Stimulated activated CD8-positive, alpha-beta memory T cell treated with anti-CD3 and anti-CD28 coated beads, Interleukin-15, amount 100 ng/mL, for 24 hours (primary cell): ENCODE measurements around the gene RFTN2.
"Not testable (repeated sequence)": the region's sequence is repeated elsewhere in the genome, so short reads cannot be mapped to it uniquely, and the experiment has no call there.

ENCODE experiments used
- DNase-seq: peaks from one replicate; pipeline ENCODE4 v3.0.0-alpha.2; 2020; ENCODE audit warnings: low read depth

Gene RFTN2

DNA sequence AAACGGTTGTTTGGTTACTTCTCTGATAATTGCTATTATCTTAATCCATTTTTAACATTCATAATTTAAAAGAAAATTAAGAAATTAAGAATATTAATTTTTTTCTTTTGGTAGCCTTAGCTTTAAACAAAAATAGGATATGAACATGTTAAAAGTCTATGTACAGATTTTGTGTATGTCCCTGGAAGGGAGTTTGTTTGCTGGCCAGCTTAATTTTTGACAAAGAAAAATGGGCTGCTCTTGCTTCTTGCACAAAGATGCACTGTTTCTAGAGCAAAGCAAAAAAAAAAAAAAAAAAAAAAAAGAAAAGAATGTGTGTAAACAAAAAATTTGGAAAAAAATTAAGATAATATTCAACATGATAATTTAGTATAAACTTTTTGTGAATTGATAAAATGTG, 1.3 kb downstream of the RFTN2 start:
- DNase-seq, result no peak

GRCh38 chr2:197673606-197674005, 1.8 kb downstream of the RFTN2 start:
- no peak for DNase-seq

- no peak for DNase-seq
Measured at GRCh38 chr2:197673106-197673505, 2.3 kb downstream of the RFTN2 start.

DNA sequence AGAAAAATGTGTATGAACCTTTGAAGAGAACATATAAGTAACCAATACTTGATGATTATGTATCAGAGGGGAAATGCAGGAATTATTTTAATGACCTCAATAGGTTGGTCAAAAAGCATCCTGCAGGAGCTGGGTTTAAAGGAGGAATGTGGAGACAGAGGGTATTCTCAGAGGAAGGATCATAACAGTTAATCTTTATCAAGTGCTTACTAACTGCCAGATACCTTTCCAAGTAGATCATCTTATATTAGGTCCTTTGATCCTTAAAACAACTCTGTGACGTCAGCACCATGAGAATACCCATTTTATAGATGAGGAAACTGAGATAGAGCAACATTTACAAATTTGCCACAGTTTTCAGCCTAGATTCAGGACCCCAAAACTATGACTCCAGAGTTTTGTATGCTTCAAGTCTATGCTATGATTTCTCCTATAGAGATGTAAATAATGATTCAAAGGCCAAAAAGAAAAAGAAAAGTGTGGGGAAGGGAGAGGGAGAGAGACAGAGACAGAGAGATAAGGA, 3.0 kb downstream of the RFTN2 start:
- no peak for DNase-seq

- no peak for DNase-seq
Measured at GRCh38 chr2:197669077-197669476, 6.3 kb downstream of the RFTN2 start.

DNA sequence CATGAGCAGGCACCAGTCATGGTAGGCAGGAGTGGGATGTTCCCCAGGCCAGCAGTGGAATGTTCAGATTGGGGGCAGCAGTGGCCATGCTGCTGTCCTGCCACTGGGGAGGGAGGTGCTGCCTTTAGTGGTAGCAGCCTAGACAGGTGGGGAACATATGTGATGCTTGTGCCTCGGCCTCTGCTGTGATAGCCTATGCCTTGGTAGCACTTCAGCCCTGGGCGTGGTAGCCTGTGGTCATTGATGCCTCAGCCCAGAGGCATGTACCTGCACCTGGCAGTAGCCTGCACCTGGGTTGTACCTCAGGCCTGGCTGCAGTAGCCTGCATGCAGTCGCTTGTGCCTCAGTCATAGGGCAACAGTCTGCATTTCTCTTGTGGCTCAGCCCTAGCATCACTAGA, 7.1 kb downstream of the RFTN2 start:
- no peak for DNase-seq

DNA sequence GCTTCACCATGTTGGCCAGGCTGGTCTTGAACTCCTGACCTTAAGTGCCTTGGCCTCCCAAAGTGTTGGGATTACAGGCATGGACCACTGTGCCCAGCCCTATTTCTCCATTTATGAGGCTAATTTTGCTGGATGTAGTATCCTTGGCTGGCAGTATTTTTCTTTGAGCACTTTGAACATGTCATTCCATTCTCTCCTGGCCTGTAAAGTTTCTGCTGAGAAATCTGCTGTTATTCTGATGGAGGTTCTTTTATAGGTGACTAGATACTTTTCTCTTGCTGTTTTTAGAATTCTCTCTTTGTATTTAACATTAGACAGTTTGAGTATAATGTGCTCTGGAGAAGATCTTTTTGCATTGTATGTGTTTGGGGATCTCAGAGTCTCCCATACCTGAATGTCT, 9.1 kb downstream of the RFTN2 start:
- DNase-seq, result no peak

- no peak for DNase-seq
Measured at GRCh38 chr2:197661626-197662025, 13.8 kb downstream of the RFTN2 start.

GRCh38 chr2:197657562-197657961, 17.8 kb downstream of the RFTN2 start:
- no peak for DNase-seq

GRCh38 chr2:197647961-197648690, 27.3 kb downstream of the RFTN2 start:
- no peak for DNase-seq

DNA sequence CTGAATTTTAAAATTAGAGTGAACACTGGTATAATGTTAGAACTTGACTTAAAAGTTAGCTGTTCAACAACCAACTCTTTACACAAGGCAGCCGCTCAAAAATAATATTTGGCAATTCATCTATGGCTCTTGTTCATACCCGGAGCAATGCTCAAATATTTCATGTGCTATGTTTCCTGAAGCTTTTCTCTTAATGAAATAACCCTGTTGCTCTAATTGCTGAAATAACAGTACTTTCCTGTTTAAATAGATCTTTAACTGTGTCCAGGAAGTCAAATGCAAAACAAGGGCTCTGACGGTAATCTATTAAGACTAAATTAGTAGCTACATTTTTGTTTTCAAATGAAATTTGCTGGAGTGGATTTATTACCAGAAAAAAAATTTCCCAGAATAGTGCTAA, 33.7 kb downstream of the RFTN2 start:
- no peak for DNase-seq

GRCh38 chr2:197640571-197641122, 34.7 kb downstream of the RFTN2 start:
- DNase-seq, result not testable (repeated sequence)

DNA sequence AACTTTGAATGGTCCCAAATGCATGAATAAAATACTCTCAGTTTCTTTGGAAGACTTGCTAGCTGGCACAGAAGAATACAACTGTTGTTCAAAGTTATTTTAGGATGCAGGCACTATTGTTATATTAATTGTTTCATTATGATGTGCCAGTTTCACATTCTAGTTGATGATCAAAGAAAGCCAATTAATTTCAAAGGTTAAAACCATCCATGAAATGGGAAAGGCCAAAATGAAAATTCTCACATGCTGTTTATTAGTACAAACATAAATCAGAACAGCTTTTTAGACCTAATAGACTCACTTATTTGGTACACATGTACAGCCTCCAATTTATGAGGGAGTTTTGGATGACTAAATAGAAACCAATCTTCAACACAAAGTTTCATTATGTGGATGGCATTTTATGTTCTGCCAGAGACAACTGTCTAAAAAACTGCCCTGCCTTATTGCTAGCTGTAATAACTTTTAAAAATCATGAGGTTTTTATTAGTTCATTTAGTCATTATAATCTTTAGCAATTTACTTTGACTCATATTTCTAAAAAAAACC, 42.2 kb downstream of the RFTN2 start:
- no peak for DNase-seq

- DNase-seq, result no peak
Measured at GRCh38 chr2:197628043-197628500, 47.3 kb downstream of the RFTN2 start.

DNA sequence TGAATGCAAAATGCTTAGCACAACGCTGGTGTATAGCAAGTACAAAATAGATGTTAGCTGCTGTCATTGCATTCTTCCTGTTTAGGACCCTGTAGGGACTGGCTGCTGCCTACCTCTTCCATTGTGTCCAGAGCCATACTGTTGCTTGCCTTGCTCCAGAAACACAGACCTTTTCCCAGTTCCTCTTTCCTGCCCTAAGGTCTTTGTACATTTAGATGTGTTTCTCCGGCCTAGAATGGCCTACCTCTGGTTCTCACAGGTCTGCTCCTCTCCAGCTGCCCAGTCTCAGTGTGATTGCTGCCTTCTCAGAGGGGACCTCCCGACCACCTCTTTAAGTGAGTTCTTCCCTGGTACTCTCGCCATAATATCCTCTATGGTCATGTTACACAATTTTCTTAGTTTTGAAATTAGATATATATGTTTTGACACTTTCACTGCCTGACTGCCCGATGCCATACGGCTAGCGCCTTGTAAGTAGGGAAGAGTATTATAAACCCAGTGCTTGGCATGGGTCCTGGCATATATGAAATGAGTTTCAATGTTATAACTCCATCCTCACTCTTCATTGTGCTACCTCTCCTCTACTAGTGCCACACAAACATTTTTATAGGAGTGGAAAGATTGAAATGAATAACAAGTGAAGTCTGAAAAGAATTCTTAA, 48.3 kb downstream of the RFTN2 start:
- no peak for DNase-seq

GRCh38 chr2:197620133-197620532, 55.3 kb downstream of the RFTN2 start:
- DNase-seq, result no peak

- no peak for DNase-seq
Measured at GRCh38 chr2:197615016-197615652, 60.3 kb downstream of the RFTN2 start.

DNA sequence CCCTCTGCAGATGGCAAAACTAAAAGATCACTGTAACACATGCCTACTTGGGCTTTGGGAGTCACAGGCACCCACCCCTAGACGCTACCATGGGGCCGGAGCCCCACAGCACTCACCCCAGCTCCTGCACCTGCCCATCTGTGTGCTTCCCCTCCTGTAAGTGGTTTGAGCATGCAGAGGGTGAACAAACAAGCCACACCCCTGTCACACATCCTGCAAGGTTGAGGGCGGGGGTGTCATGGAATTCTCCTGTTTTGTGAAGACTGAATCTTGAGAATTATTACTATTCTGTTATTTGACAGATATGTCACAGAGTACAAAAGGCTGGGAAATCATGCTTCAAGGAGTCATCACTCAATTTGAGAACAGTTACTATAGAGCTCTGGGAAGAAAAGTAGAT, 60.9 kb downstream of the RFTN2 start:
- DNase-seq, result no peak

DNA sequence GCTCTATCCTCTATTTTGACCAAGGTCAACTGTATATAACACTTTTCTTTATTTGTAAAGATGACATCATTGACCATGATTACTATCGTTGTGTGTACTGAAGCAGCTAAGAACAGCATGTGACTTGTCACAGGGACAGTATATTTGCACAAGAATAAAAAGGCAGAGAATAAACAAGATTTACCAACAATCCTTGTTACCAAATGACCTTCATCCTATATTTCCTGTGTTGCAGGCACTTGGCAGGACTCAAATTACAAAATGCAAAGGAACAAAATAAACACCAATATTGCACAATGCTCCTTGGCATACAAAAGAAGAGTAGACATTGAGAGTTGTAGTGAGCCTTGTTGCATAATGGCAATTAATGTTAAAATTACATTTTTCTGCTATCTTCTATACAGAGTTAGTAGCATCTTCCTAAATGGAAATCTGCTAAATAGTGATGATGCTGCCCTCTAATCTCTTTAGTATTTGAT, 61.8 kb downstream of the RFTN2 start:
- DNase-seq, result no peak

- no peak for DNase-seq
Measured at GRCh38 chr2:197606180-197606579, 69.2 kb downstream of the RFTN2 start.

DNA sequence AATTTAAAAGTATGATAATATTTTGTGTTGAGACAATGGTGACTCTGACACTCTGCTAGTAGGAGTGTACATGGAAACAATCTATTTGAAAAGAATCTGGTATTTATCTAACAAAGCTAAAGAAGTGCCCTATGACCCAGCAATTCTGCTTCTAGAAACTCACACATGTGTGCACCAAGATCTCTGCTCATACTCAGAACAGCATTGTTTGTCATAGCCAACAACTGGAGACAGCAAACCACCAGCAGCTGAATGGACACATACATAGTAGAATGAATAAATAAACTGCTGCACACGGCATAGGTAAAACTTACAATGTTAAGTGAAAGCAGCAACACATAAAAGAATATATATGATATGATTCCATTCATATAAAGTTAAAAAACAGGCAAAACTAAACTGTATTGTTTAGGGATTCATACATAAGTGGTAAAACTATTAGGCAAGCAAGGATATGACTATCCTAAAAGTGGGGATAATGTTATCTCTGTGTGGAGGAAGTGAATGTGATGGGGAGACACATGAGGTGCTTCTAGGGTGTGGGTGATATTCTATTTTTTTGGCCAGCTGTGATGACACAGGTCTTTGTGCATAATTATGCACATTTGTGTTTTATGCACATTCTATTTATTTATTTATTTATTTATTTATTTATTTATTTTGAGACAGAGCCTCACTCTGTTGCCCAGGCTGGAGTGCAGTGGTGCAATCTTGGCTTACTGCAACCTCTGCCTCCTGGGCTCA, 71.1 kb downstream of the RFTN2 start:
- DNase-seq, result no peak

- DNase-seq, result no peak
Measured at GRCh38 chr2:197601726-197602125, 73.7 kb downstream of the RFTN2 start.
